ENCODE data around the gene OXSR1.

OXSR1 gene

DNA sequence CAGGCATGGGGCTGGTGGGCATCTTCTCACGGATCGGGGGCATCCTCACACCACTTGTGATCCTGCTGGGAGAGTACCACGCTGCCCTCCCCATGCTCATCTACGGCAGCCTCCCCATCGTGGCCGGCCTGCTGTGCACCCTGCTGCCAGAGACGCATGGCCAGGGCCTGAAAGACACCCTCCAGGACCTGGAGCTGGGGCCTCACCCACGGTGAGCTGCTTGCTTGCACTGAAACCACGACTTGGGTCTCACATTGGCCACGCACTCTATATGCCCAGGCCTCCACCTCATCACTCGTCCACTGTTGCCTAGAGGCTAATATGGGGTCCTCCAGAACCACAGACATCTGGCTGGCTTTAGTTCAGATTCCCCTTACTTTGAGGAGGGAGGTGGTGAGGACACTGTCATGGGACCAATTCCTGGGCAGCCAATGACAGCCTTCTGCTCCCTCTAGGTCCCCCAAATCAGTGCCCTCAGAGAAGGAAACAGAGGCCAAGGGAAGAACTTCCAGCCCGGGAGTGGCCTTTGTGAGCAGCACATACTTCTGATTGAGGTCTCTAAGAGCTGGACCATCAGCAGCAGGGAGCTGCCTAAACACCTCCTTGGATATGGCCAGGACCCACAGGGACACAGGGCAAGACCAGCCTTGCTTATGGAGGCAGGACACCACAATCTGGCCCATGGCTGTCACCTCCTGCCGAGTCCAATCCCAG is 111.7 kb downstream of the OXSR1 start:
- TF ChIP-seq SIN3A (IDR thresholded peaks at IDR 0.05; ENCODE audit: borderline replicate concordance, insufficient read depth, low read length): no peak
- no peak for TF ChIP-seq TAF1 (IDR thresholded peaks at IDR 0.05; ENCODE audit: borderline replicate concordance, insufficient read depth, low read length)
- TF ChIP-seq POLR2AphosphoS5 (IDR thresholded peaks at IDR 0.05; ENCODE audit: low read depth, low read length): no peak
- TF ChIP-seq, protein P1, sequence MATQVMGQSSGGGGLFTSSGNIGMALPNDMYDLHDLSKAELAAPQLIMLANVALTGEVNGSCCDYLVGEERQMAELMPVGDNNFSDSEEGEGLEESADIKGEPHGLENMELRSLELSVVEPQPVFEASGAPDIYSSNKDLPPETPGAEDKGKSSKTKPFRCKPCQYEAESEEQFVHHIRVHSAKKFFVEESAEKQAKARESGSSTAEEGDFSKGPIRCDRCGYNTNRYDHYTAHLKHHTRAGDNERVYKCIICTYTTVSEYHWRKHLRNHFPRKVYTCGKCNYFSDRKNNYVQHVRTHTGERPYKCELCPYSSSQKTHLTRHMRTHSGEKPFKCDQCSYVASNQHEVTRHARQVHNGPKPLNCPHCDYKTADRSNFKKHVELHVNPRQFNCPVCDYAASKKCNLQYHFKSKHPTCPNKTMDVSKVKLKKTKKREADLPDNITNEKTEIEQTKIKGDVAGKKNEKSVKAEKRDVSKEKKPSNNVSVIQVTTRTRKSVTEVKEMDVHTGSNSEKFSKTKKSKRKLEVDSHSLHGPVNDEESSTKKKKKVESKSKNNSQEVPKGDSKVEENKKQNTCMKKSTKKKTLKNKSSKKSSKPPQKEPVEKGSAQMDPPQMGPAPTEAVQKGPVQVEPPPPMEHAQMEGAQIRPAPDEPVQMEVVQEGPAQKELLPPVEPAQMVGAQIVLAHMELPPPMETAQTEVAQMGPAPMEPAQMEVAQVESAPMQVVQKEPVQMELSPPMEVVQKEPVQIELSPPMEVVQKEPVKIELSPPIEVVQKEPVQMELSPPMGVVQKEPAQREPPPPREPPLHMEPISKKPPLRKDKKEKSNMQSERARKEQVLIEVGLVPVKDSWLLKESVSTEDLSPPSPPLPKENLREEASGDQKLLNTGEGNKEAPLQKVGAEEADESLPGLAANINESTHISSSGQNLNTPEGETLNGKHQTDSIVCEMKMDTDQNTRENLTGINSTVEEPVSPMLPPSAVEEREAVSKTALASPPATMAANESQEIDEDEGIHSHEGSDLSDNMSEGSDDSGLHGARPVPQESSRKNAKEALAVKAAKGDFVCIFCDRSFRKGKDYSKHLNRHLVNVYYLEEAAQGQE (IDR thresholded peaks at IDR 0.05; ENCODE audit: insufficient read depth in 1 of 2, low read depth in 2 of 2, low read length in 2 of 2): no peak
- no peak for TF ChIP-seq FOXP2 (optimal IDR thresholded peaks at IDR 0.05; ENCODE audit: borderline replicate concordance, extremely low read depth, extremely low read length, insufficient read depth)

DNA sequence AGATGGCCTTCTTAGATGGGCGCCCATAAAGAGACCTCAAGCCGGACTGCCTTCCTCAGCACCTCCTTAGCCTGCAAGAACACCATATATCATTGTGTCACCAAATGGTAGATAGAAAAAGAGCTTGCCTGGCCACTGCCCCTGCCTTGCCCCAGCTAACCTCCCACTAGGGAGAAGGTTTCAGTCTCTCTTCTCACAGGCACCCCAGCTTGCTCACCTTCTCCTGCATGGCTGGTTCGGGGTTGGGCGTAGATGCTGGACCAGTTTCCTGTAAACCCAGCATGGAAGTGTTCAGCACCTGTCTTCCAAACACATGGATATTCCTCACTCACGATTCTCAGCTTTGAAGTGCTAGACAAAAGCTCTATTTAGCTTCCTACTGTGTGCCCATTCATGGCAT is 113.5 kb downstream of the OXSR1 start:
- TF ChIP-seq POLR2AphosphoS5 (IDR thresholded peaks at IDR 0.05; ENCODE audit: low read depth, low read length) (no peak), TAF1 (IDR thresholded peaks at IDR 0.05; ENCODE audit: borderline replicate concordance, insufficient read depth, low read length) (no peak), SIN3A (IDR thresholded peaks at IDR 0.05; ENCODE audit: borderline replicate concordance, insufficient read depth, low read length) (no peak), FOXP2 (optimal IDR thresholded peaks at IDR 0.05; ENCODE audit: borderline replicate concordance, extremely low read depth, extremely low read length, insufficient read depth) (no peak)
- TF ChIP-seq, protein P1 (IDR thresholded peaks at IDR 0.05; ENCODE audit: insufficient read depth in 1 of 2, low read depth in 2 of 2, low read length in 2 of 2): no peak

DNA sequence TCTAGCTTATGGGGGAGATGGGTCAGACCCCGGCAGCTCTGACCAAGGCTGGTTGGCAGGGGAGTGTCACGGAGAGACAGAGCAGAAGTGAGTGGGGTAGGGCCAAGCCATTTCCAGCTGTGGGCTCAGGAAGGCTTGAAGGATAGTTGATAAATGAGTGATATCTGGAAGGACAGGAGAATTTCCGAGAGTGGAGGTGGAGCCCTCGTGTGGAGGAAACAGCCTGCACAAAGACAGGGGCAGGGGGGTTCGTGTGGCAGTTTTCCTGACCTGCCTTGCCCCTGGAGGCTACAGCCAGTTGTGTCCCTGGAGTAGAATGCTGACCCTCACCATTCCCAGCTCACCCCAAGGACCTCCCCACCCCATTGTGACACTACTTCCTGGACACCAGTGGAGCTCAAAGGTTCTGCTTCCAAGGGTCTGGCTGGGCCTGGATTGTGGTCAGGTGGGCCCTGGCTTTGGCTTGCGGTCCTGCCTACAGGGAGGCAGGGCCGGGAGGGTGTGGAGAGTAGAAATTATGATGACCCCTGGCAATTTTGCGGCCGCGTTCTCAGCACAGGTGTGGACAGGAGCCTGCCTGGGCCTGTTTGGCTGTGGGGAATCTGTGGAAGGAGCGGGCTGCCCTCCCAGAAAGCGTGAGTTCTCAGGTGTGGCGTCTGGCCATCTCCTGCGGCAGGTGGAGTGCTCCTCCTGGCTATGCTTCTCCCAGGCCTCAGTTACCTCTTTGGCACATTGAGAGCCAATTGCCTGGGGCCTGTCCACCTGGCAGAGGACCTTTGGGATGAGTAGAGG is 116.8 kb downstream of the OXSR1 start, which contains the start of gene SLC22A14:
Gene SLC22A14, plus strand, starts transcription at position 400 of the 792 bp plus-strand sequence. CDS start 23,733 bp downstream, outside the sequence.
- TF ChIP-seq, protein P1 (IDR thresholded peaks at IDR 0.05; ENCODE audit: insufficient read depth in 1 of 2, low read depth in 2 of 2, low read length in 2 of 2): no peak
- TF ChIP-seq POLR2AphosphoS5 (IDR thresholded peaks at IDR 0.05; ENCODE audit: low read depth, low read length) (no peak), FOXP2 (optimal IDR thresholded peaks at IDR 0.05; ENCODE audit: borderline replicate concordance, extremely low read depth, extremely low read length, insufficient read depth) (no peak), TAF1 (IDR thresholded peaks at IDR 0.05; ENCODE audit: borderline replicate concordance, insufficient read depth, low read length) (no peak), SIN3A (IDR thresholded peaks at IDR 0.05; ENCODE audit: borderline replicate concordance, insufficient read depth, low read length) (no peak)

DNA sequence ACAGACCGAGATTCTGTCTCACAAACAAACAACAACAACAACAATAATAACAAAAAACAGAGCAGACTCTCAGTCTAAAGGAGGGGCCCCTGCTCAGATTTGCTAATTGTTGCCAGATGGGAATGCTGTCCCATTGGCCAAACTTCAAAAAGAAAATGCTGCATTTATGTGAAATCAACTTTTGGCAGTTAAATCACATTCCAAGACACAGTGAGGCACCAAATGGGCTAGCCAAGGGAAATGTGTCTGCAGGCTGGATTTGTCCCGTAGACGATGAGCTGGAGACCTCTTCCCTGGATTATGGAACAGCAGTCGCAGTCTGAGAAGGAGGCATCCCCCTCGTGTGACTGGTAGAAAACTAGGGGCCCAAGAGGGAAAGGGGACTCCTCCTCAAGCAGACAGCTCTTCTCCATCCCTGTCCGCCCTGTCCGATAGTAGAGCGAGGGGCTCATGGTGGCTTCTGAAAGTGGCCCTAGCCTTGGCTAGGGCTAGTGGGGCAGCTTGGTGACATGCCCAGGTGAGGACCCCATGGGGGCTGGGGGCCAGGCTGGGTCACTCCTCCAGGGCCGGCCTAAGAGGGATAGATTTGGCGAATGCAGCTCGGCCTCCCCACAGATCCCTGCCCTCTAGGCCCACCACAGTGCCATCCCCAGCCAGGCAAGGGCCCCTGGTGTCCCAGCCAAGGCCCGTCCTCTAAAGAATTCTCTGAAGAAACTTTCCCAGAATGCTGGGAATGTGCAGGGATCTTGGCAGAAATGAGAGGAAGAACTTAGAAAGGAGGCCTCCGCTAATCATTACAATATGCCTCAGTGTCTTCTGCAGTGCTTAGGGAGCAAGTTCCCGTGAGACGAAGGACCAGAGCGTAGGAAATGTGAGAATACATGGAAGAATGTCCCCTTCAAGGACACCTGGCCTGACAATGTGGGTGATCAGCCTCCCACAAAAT is 118.7 kb downstream of the OXSR1 start:
- TF ChIP-seq POLR2AphosphoS5 (IDR thresholded peaks at IDR 0.05; ENCODE audit: low read depth, low read length) (no peak), FOXP2 (optimal IDR thresholded peaks at IDR 0.05; ENCODE audit: borderline replicate concordance, extremely low read depth, extremely low read length, insufficient read depth) (no peak)
- TF ChIP-seq, protein P1 (IDR thresholded peaks at IDR 0.05; ENCODE audit: insufficient read depth in 1 of 2, low read depth in 2 of 2, low read length in 2 of 2): no peak
